Activated B cell treated with CpG ODN at 0.5 μM for 24 hours (primary cell): ENCODE data around the gene IFITM5. TPM values are rescaled to one million over a fixed set of nuclear protein-coding genes. Genes with fewer than 3 reads are reported as not detected.

Experiments used
- ATAC-seq: fragments of 200-7000 bp; cut with Tn5 transposase; one replicate; pipeline ENCODE4 v1.10.0; 2021; ENCODE audit warnings: low read depth, mild to moderate bottlenecking, moderate library complexity
- CTCF ChIA-PET: fragments of 350-600 bp; sonication (Branson Sonifier 250); formaldehyde crosslinking; loops from one replicate; lab custom pipeline; 2021; ENCODE audit warnings: antibody characterized with exemption; lab: Charles Lee
- POLR2A ChIA-PET: fragments of 350-600 bp; sonication (Branson Sonifier 250); formaldehyde crosslinking; loops from one replicate; lab custom pipeline; 2021; ENCODE audit warnings: antibody characterized with exemption; lab: Charles Lee
- DNase-seq: peaks from one replicate; pipeline ENCODE4 v3.0.0; 2022
- H3K27ac Mint-ChIP-seq: one replicate; pipeline ENCODE4 v1.8.0; 2020; ENCODE audit warnings: mixed read lengths
- H3K27me3 Mint-ChIP-seq: one replicate; pipeline ENCODE4 v1.8.0; 2021; ENCODE audit warnings: mixed read lengths
- H3K36me3 Mint-ChIP-seq: one replicate; pipeline ENCODE4 v1.8.0; 2021; ENCODE audit warnings: low read depth, mixed read lengths
- H3K4me1 Mint-ChIP-seq: one replicate; pipeline ENCODE4 v1.8.0; 2021; ENCODE audit warnings: mixed read lengths
- H3K4me3 Mint-ChIP-seq: one replicate; pipeline ENCODE4 v1.8.0; 2020; ENCODE audit warnings: mild to moderate bottlenecking, mixed read lengths
- H3K9me3 Mint-ChIP-seq: one replicate; pipeline ENCODE4 v1.8.0; 2020; ENCODE audit warnings: mixed read lengths
- intact Hi-C: fragments of 100-400 bp; cut with micrococcal nuclease; formaldehyde crosslinking; loops from one replicate; pipeline ENCODE4 v1.15.1; 2024
- total RNA-seq: library from RNA; stranded (reverse); gene quantifications from 2 replicates; pipeline ENCODE4 v1.2.3, GENCODE V29; 2022
- TF ChIP-seq, protein P1 (sequence below): fragments of 200-600 bp; IDR thresholded peaks from one replicate; pipeline ENCODE4 v1.8.0; 2022; ENCODE audit warnings: antibody characterized with exemption, mild to moderate bottlenecking

IFITM5 gene
- total RNA-seq, 1 donor from 2014 or later = not detected

DNA sequence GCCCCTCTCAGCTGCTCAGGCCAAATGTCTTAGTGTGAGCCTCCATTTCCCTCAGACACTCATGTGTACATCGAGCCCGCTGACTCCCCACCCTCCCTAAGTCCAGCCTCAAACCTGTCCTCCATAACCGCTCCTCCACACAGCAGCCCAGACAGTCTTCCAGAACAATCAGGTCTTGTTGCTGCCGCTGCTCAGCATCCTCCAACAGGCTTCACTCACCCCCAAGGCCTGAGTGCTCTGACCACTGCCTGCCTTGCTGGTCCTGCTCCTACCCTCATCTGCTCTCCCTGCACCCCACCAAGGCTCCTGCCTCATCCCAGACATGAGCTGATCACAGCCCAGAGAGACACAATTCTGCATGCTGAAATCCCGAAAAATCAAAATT lies 45.4 kb downstream of the IFITM5 start:
- Mint-ChIP-seq H3K36me3 (peaks cover 47% of the 10 kb centered on the region), H3K27me3 (no peaks in the 10 kb centered on the region), H3K27ac (no peak overlapping the region), H3K4me1 (peaks cover 23% of the 10 kb centered on the region), H3K9me3 (no peaks in the 10 kb centered on the region), H3K4me3 (no peak overlapping the region)
- ATAC-seq (no peak), DNase-seq (no peak)
- intact Hi-C loops = loop anchor here (5.0 kb wide), 1 partner anchor 193 kb away; no protein-coding TSS in a partner anchor
- ChIA-PET CTCF (interaction anchor here (4.1 kb wide), 1 partner anchor 52 kb away, joined by 25 read pairs; no protein-coding TSS in a partner anchor), POLR2A (interaction anchor here (4.8 kb wide), 1 partner anchor 14 kb away, joined by 35 read pairs; no protein-coding TSS in a partner anchor)
- TF ChIP-seq, protein P1, sequence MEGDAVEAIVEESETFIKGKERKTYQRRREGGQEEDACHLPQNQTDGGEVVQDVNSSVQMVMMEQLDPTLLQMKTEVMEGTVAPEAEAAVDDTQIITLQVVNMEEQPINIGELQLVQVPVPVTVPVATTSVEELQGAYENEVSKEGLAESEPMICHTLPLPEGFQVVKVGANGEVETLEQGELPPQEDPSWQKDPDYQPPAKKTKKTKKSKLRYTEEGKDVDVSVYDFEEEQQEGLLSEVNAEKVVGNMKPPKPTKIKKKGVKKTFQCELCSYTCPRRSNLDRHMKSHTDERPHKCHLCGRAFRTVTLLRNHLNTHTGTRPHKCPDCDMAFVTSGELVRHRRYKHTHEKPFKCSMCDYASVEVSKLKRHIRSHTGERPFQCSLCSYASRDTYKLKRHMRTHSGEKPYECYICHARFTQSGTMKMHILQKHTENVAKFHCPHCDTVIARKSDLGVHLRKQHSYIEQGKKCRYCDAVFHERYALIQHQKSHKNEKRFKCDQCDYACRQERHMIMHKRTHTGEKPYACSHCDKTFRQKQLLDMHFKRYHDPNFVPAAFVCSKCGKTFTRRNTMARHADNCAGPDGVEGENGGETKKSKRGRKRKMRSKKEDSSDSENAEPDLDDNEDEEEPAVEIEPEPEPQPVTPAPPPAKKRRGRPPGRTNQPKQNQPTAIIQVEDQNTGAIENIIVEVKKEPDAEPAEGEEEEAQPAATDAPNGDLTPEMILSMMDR = no peak

DNA sequence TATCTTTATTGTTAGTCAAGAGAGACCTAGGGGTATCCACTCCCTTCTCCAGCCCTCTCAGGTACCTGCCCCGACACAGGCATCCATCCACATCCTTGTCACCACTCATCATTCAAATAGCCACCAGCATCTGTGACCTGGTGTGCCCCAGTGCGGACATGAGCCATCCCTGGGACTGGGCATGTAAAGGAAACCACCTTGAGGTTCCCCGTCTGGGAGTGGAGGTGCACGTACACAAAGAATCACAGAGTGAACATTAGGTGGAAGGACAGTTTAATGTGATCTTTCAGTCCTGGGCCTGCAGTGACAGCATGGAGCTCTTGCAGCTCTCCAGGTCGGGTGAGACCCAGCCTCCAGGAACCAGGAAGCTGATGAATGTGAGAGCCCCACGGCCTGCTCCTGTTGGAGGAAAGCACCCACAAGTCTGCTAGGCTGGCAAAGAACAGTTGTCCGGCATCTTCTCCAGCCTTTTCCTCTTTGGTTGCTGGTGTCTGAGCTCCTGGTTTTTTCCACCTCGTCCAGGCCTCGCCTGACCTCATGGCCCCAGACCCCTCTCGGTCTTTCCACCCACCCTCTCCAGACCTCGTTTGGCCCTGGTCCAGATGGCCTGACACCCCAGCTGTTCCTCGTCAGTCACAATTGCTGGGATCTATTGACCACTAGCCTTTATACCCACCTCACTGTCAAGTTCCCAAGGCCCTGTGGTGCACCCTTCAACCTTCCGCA lies 46.0 kb downstream of the IFITM5 start:
- H3K9me3 Mint-ChIP-seq = no peaks in the 10 kb centered on the region
- POLR2A ChIA-PET = interaction anchor here (4.8 kb wide), 1 partner anchor 15 kb away, joined by 35 read pairs; no protein-coding TSS in a partner anchor
- peaks cover 53% of the 10 kb centered on the region for H3K36me3 Mint-ChIP-seq
- H3K4me1 Mint-ChIP-seq = peaks cover 19% of the 10 kb centered on the region
- TF ChIP-seq, protein P1 = no peak
- H3K4me3 Mint-ChIP-seq = no peak overlapping the region
- DNase-seq = no peak
- H3K27ac Mint-ChIP-seq = no peak overlapping the region
- H3K27me3 Mint-ChIP-seq = no peaks in the 10 kb centered on the region
- ATAC-seq = no peak
- CTCF ChIA-PET = interaction anchor here (4.1 kb wide), 1 partner anchor 52 kb away, joined by 25 read pairs; no protein-coding TSS in a partner anchor
- intact Hi-C loops = loop anchor here (5.0 kb wide), 1 partner anchor 194 kb away; no protein-coding TSS in a partner anchor

DNA sequence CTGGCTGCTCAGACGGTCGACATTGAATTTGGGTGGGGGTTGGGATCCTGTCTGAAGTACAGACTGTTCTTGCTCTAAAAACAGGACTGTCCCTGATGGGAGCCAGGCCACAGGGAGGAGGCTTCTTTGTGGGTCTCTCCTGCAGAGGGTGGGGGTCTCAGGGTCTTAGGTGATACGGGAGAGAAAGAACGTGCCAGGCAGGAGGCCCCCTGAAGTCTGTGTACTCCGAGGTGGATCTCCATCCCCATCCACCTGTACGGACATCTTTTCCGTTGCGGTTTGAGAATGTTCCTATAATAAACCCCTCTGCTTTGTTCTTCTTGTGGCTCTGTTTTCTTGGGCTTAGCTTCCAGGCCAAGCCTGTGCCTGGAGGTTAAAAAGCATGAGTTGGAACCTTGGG lies 46.7 kb downstream of the IFITM5 start:
- ChIA-PET CTCF (interaction anchor here (1.0 to 4.1 kb wide), 4 partner anchors 8 to 102 kb away, joined by 3 to 26 read pairs (median 14); no protein-coding TSS in a partner anchor), POLR2A (interaction anchor here (0.6 to 4.8 kb wide), 2 partner anchors 15 to 103 kb away, joined by 4 to 35 read pairs; no protein-coding TSS in a partner anchor)
- H3K4me3 Mint-ChIP-seq = no peak overlapping the region
- H3K9me3 Mint-ChIP-seq = no peaks in the 10 kb centered on the region
- no peak for ATAC-seq
- TF ChIP-seq, protein P1 = no peak
- H3K27me3 Mint-ChIP-seq = no peaks in the 10 kb centered on the region
- no peak overlapping the region for H3K27ac Mint-ChIP-seq
- no peak for DNase-seq
- intact Hi-C loops = loop anchor here (5.0 kb wide), 1 partner anchor 195 kb away; no protein-coding TSS in a partner anchor
- peaks cover 13% of the 10 kb centered on the region for H3K4me1 Mint-ChIP-seq
- peaks cover 59% of the 10 kb centered on the region for H3K36me3 Mint-ChIP-seq

DNA sequence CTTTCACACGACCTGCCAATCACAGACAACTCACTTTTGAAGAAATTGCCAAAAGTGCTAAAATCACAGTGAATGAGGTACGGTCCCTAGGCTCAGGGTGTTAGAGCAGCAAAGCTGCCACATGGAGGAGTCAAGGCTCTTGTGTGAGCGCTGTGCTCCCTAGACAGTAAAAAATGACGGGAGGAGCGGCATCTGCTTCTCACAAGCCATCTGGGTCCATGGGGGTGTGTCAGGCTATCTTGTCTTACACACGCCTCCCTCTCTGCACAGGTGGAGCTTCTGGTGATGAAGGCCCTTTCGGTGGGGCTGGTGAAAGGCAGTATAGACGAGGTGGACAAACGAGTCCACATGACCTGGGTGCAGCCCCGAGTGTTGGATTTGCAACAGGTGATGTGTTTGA lies 47.8 kb downstream of the IFITM5 start:
- POLR2A ChIA-PET = interaction anchor here (0.8 to 4.8 kb wide), 6 partner anchors 14 to 104 kb away, joined by 3 to 35 read pairs (median 6); partner anchors contain the start of gene IFITM2
- DNase-seq (no peak), ATAC-seq (no peak)
- Mint-ChIP-seq H3K36me3 (peaks cover 70% of the 10 kb centered on the region), H3K4me3 (no peak overlapping the region), H3K27ac (no peak overlapping the region), H3K4me1 (peaks cover 2% of the 10 kb centered on the region), H3K9me3 (no peaks in the 10 kb centered on the region), H3K27me3 (no peaks in the 10 kb centered on the region)
- TF ChIP-seq, protein P1 = no peak
- CTCF ChIA-PET = interaction anchor here (1.0 to 4.1 kb wide), 21 partner anchors 8 to 199 kb away, joined by 3 to 28 read pairs (median 6); partner anchors contain the start of genes BET1L, PGGHG and RIC8A
- intact Hi-C loops = loop anchor here (1.0 to 5.0 kb wide), 3 partner anchors 17 to 196 kb away; no protein-coding TSS in a partner anchor
